K562 (cell line): ENCODE measurements around the gene NCDN.

ENCODE experiments used
- FOXA1 ChIP-seq: fragments of 450-650 bp; IDR thresholded peaks from 2 replicates; pipeline ENCODE4 v1.6.1; 2016; ENCODE audit warnings: mild to moderate bottlenecking, borderline replicate concordance
- MTF1 ChIP-seq: fragments of 250-450 bp; sonication (Bioruptor Pico); IDR thresholded peaks from 2 replicates; pipeline ENCODE4 v1.9.0; 2021; ENCODE audit warnings: moderate library complexity, mild to moderate bottlenecking, inconsistent platforms, borderline replicate concordance
- REST ChIP-seq, 2 experiments: fragments of 450-650 bp; formaldehyde crosslinking in 1 of 2; IDR thresholded peaks; 2 replicates each; pipeline versions ENCODE4 v1.4.0 to v1.6.1; 2014 to 2020; ENCODE audit warnings: mild to moderate bottlenecking in 2 of 2, borderline replicate concordance in 1 of 2, low read depth in 1 of 2
- TF ChIP-seq, protein P1 (sequence below), 3 experiments: IDR thresholded peaks in 2 of 3; conservative IDR thresholded peaks in 1 of 3; 2 replicates each; pipeline ENCODE4 v1.5.1; 2011 to 2012; ENCODE audit warnings: low read length in 3 of 3, mild to moderate bottlenecking in 3 of 3, control low read depth in 2 of 3, improper control_type of control experiment in 1 of 3, inconsistent platforms in 1 of 3, low read depth in 1 of 3, mixed read lengths in 1 of 3, moderate library complexity in 1 of 3; ENCODE audit not compliant: insufficient read depth in 2 of 3
- TF ChIP-seq, protein P2 (sequence below): fragments of 450-650 bp; IDR thresholded peaks from 2 replicates; pipeline ENCODE4 v1.6.1; 2016

DNA sequence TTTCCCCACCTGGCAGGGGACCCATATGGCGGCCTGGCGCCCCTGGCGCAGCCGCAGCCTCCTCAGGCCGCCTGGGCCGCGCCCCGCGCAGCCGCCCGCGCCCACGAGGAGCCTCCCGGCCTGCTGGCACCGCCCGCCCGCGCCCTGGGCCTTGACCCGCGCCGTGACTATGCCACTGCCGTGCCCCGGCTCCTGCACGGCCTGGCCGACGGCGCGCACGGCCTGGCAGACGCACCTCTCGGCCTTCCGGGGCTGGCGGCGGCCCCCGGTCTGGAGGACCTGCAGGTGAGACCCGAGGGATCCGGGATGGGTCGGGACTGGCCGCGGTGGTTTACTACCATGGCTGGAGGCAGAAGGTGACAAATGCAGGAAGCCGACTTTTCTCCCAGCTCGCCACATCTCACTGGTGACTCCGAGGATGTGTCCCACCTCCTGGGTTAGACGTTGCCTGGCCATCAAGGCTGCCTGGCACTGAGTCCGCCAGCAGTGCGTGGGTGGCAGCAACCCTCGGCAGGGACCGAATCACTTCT is 16.6 kb downstream of the NCDN start:
- TF ChIP-seq, protein P1, sequence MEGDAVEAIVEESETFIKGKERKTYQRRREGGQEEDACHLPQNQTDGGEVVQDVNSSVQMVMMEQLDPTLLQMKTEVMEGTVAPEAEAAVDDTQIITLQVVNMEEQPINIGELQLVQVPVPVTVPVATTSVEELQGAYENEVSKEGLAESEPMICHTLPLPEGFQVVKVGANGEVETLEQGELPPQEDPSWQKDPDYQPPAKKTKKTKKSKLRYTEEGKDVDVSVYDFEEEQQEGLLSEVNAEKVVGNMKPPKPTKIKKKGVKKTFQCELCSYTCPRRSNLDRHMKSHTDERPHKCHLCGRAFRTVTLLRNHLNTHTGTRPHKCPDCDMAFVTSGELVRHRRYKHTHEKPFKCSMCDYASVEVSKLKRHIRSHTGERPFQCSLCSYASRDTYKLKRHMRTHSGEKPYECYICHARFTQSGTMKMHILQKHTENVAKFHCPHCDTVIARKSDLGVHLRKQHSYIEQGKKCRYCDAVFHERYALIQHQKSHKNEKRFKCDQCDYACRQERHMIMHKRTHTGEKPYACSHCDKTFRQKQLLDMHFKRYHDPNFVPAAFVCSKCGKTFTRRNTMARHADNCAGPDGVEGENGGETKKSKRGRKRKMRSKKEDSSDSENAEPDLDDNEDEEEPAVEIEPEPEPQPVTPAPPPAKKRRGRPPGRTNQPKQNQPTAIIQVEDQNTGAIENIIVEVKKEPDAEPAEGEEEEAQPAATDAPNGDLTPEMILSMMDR (IDR thresholded peaks at IDR 0.05 in 2 of 3, conservative IDR thresholded peaks at IDR 0.05 in 1 of 3; ENCODE audit: insufficient read depth in 2 of 3, low read depth in 1 of 3, low read length in 3 of 3) = no peak
- TF ChIP-seq FOXA1 = no peak
- TF ChIP-seq MTF1 (CRISPR knock-in tag) = no peak
- no peak for TF ChIP-seq REST (IDR thresholded peaks at IDR 0.05; ENCODE audit: borderline replicate concordance)
- TF ChIP-seq REST (CRISPR knock-in tag; IDR thresholded peaks at IDR 0.05; ENCODE audit: low read depth) = no peak
- TF ChIP-seq, protein P2, sequence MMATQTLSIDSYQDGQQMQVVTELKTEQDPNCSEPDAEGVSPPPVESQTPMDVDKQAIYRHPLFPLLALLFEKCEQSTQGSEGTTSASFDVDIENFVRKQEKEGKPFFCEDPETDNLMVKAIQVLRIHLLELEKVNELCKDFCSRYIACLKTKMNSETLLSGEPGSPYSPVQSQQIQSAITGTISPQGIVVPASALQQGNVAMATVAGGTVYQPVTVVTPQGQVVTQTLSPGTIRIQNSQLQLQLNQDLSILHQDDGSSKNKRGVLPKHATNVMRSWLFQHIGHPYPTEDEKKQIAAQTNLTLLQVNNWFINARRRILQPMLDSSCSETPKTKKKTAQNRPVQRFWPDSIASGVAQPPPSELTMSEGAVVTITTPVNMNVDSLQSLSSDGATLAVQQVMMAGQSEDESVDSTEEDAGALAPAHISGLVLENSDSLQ = no peak
